ENCODE measurements around the gene CCDC69.

DNA sequence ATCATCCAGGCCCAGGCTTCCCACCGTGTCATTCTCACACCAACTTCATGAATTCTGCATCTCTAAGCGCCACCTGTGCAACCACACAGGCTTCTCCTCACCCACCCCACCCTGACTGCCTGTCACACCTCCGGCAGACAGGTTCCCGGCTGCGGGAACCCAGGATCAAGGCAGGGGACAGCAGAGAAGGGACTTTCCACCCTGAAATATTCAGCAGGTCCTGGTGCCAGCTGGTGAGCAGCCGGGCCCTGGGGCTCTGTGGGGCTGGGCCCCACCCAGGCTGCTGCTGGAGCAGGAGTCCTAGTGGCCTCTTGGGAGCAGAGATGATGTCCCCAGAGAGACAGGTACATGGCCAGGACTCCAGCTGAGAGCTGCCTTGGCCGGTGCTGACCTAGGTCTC is 79.0 kb downstream of the CCDC69 start:
- TF ChIP-seq POLR2A (IDR thresholded peaks at IDR 0.05), result no peak
- TF ChIP-seq, protein P1, sequence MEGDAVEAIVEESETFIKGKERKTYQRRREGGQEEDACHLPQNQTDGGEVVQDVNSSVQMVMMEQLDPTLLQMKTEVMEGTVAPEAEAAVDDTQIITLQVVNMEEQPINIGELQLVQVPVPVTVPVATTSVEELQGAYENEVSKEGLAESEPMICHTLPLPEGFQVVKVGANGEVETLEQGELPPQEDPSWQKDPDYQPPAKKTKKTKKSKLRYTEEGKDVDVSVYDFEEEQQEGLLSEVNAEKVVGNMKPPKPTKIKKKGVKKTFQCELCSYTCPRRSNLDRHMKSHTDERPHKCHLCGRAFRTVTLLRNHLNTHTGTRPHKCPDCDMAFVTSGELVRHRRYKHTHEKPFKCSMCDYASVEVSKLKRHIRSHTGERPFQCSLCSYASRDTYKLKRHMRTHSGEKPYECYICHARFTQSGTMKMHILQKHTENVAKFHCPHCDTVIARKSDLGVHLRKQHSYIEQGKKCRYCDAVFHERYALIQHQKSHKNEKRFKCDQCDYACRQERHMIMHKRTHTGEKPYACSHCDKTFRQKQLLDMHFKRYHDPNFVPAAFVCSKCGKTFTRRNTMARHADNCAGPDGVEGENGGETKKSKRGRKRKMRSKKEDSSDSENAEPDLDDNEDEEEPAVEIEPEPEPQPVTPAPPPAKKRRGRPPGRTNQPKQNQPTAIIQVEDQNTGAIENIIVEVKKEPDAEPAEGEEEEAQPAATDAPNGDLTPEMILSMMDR (IDR thresholded peaks at IDR 0.05), result no peak
